ENCODE results near the gene VPS8. TPM values are rescaled to one million over a fixed set of nuclear protein-coding genes. Genes with fewer than 3 reads are reported as not detected.

The VPS8 gene, protein sequence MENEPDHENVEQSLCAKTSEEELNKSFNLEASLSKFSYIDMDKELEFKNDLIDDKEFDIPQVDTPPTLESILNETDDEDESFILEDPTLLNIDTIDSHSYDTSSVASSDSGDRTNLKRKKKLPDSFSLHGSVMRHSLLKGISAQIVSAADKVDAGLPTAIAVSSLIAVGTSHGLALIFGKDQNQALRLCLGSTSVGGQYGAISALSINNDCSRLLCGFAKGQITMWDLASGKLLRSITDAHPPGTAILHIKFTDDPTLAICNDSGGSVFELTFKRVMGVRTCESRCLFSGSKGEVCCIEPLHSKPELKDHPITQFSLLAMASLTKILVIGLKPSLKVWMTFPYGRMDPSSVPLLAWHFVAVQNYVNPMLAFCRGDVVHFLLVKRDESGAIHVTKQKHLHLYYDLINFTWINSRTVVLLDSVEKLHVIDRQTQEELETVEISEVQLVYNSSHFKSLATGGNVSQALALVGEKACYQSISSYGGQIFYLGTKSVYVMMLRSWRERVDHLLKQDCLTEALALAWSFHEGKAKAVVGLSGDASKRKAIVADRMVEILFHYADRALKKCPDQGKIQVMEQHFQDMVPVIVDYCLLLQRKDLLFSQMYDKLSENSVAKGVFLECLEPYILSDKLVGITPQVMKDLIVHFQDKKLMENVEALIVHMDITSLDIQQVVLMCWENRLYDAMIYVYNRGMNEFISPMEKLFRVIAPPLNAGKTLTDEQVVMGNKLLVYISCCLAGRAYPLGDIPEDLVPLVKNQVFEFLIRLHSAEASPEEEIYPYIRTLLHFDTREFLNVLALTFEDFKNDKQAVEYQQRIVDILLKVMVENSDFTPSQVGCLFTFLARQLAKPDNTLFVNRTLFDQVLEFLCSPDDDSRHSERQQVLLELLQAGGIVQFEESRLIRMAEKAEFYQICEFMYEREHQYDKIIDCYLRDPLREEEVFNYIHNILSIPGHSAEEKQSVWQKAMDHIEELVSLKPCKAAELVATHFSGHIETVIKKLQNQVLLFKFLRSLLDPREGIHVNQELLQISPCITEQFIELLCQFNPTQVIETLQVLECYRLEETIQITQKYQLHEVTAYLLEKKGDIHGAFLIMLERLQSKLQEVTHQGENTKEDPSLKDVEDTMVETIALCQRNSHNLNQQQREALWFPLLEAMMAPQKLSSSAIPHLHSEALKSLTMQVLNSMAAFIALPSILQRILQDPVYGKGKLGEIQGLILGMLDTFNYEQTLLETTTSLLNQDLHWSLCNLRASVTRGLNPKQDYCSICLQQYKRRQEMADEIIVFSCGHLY (N-terminal part only)
- total RNA-seq (2022; extraction: Qiagen RNA extraction): 9.0 to 11.0 TPM (median 9.7 TPM) in 5 replicates

DNA sequence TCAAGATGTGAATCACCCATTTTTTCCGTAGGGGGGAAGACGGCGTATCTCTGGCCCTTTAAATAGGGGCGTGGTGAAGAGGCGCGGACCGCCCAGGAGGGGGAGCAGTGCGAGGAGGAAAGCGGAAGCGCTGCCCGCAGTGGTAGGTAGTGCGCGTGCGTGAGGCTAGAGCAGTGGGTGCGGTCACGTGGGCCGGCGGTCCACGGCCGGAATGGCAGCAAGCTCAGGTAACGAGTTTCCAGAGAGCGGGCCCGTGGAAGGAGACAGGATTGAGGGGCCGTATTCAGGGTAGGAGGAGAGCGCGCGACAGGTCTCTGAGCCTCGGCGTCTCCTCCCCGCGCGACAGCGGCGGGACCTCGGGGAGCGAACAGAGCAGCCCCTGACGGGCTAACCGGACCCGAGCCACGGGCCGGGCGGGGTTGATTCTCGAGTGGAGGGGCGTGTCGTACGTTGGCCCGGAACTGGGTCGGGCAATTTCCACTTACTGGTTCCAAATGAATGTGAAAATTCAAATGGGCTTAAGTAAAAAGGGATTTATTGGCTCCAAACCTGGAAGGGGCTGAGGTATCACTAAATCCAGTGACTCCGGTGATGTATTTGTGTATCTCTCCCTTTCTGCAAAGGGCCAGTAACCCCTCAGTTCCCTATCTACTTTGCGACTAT lies at the start of gene VPS8:
VPS8 (plus strand) TSS at position 168 of the 663 bp plus-strand sequence. CDS start 12,467 bp downstream, outside the sequence.

Other genes starting within 250 kb of the VPS8 start
- 27.7 to 32.0 TPM (median 30.0 TPM) in 5 replicates for gene MAGEF1, start 100.1 kb upstream of the VPS8 start, total RNA-seq (2022; extraction: Qiagen RNA extraction)

Data from A549 treated with CORT108297 at 1 μM for 4 hours (cell line).